ENCODE data around the gene SELENOS.

SELENOS gene

DNA sequence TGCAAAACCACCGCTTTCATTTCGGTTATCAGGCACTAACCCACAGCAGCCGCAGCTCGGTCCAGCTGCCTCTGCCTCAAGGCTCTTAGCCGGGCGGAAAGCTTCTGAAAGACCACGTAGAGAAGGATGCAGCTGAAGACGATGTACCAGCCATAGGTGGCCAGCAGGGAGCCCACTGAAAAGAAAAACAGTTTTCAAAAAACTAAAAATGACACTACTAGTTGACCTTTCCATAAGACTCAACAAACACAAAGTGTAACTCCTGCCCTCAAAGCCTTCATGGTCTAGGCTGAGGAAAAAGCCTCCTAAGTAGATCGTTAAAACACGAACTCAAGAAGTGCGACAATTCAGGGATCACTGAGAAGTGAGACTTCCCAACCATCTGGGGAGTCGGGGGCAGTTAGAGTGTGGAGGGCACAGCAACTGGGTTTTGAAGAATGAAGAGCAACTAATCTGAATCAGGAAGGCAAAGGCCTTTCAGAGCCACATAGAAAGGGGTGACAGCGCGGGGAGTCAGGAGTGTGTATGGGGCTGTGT, 716 bp downstream of the SELENOS start:
- H3K4me3 ChIP-seq (ENCODE audit: control insufficient read depth, low read depth, low read length) = peak overlapping the region; percentile 94
- peak; percentile 41 for DNase-seq (ENCODE audit: low read depth)
- TF ChIP-seq, protein P1, sequence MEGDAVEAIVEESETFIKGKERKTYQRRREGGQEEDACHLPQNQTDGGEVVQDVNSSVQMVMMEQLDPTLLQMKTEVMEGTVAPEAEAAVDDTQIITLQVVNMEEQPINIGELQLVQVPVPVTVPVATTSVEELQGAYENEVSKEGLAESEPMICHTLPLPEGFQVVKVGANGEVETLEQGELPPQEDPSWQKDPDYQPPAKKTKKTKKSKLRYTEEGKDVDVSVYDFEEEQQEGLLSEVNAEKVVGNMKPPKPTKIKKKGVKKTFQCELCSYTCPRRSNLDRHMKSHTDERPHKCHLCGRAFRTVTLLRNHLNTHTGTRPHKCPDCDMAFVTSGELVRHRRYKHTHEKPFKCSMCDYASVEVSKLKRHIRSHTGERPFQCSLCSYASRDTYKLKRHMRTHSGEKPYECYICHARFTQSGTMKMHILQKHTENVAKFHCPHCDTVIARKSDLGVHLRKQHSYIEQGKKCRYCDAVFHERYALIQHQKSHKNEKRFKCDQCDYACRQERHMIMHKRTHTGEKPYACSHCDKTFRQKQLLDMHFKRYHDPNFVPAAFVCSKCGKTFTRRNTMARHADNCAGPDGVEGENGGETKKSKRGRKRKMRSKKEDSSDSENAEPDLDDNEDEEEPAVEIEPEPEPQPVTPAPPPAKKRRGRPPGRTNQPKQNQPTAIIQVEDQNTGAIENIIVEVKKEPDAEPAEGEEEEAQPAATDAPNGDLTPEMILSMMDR (conservative IDR thresholded peaks at IDR 0.05; ENCODE audit: control insufficient read depth, insufficient read depth, low read depth, low read length) = peak; percentile 41

DNA sequence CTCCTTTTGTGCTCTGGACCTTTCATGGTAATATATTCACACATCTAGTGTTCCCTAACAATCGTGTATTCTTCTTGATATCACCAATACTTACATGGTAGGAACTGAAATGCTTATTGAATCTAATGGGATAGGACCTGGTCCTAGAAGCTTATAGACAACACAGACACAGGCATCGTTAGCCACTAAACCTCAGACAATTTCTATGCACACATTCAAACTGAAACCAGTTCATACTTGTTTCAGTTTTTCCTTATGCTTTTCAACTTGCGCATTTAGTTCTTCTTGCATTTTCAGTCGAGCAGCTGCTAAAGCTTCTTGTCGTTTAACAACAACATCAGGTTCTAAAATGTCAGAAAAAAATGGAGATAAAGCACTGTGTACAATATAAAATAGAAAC, 2.3 kb downstream of the SELENOS start:
- no peak for DNase-seq (ENCODE audit: low read depth)
- TF ChIP-seq, protein P1 (conservative IDR thresholded peaks at IDR 0.05; ENCODE audit: control insufficient read depth, insufficient read depth, low read depth, low read length) = no peak
- H3K4me3 ChIP-seq (ENCODE audit: control insufficient read depth, low read depth, low read length) = no peak overlapping the region

DNA sequence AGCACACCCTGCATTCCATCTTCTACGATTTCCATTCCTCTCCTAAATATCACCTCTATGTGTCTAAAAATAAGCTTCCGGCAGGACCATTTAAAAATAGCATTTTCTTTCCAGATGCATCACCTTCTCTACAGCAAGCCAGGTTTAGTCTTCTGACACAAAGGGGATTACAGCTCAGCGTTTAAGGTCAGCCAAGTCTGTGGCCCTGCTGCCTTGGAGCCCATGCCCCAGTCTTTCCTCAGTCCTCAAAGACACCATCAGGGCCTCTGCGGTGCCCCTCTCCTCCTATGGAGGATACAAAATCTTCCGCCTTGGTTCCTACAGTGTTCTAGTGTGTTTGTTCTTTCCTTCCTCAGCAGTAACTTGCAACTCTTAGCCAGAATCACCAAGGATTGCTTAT, 3.8 kb downstream of the SELENOS start:
- no peak overlapping the region for H3K4me3 ChIP-seq (ENCODE audit: control insufficient read depth, low read depth, low read length)
- no peak for DNase-seq (ENCODE audit: low read depth)
- TF ChIP-seq, protein P1 (conservative IDR thresholded peaks at IDR 0.05; ENCODE audit: control insufficient read depth, insufficient read depth, low read depth, low read length) = no peak

DNA sequence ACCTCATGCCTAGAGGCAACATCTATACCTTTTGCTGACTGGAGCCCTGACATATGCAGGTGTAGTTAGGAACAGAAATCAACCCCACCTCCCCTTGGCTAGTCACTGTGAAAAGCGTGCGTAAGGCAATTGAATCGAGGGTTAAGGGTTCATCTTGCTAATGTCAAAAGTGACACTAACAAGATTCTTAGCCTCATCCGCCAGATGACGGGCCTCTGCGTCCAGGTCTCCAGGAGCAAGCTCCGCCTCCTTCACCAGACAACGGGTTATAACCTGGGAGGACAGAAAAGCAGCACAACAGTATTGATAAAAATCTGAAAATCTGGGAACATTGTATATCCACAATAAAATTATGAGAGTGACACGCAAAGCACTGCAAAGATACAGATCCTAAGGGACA, 4.7 kb downstream of the SELENOS start:
- H3K4me3 ChIP-seq (ENCODE audit: control insufficient read depth, low read depth, low read length) = no peak overlapping the region
- DNase-seq (ENCODE audit: low read depth) = no peak
- TF ChIP-seq, protein P1 (conservative IDR thresholded peaks at IDR 0.05; ENCODE audit: control insufficient read depth, insufficient read depth, low read depth, low read length) = no peak

DNA sequence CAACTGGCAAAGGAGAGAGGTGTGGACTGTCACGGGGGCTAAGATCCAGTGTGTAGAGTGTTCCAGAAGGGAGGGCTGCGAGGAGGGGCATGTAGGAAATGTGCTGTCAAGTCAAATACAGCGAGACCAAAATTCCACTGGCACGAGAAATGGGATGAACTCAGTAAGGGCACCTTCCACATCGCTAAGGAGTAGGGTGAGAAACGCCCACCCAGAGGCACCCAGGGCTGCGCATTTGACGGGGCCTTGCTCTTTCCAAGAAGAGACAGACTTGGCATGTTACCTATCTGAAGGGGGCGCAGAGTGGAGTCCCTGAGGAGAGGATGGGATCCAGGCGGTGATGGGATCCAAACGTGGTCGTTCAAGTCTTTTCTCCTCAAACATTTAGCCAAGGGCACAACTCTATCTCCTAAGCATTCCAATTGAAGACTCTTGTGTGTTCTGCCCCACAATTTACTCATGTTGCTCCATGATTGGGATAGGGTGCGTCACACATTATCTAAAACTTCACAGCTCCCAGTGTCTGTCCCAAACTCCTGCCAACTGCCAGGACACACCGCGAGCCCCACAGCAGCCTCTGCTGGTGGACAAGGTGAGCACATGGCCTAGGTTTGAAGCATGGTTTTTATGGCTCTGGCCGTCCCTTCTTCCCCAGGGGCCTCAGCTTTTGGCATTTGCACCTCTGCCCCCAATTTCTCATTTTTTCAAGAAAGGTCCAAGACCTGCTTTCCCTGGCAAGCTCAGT, 7.6 kb downstream of the SELENOS start:
- no peak overlapping the region for H3K4me3 ChIP-seq (ENCODE audit: control insufficient read depth, low read depth, low read length)
- no peak for DNase-seq (ENCODE audit: low read depth)
- TF ChIP-seq, protein P1 (conservative IDR thresholded peaks at IDR 0.05; ENCODE audit: control insufficient read depth, insufficient read depth, low read depth, low read length) = peak; percentile 39

DNA sequence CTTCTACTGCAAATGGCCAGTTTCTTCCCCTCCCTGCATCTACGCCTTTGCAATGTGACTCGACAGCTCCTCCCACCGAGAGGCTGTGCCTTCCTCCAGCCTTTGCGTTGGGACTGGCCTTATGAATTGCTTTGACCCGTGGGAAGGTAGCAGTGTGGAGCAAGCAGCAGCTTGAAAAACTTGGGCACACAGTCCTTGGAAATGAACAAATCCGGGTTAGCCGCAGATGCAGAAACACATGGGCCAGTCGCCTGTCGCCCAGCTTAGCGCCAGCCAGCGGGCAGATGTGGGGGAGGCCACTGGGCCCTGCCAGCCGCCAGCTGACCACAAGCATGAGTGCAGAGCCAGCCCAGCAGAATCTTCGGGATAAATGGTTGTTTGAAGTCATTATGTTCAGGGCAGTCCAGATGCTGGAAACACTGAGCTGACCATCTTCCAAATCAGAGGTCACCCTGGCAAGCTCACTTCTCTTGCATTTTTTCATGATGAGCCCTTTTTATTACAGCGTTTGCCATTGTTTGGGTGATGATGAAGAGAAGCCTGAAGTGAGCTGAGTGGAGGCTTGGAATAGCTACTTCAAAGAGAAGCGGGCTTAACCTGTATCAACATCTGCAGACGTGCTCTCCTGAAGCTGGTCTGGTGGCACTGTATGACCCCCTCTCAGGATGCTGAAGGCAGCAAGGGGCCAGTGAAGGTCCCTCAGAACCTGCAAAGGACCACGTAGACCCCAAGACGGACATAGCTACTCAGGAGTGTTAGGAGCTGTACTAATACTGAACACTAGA, 9.8 kb downstream of the SELENOS start:
- TF ChIP-seq, protein P1 (conservative IDR thresholded peaks at IDR 0.05; ENCODE audit: control insufficient read depth, insufficient read depth, low read depth, low read length) = no peak
- H3K4me3 ChIP-seq (ENCODE audit: control insufficient read depth, low read depth, low read length) = no peak overlapping the region
- DNase-seq (ENCODE audit: low read depth) = peak; percentile 92

All from fibroblast of mammary gland (primary cell).